Tibial nerve (tissue), 4 donors: ENCODE data around the gene BRI3BP. TPM values are rescaled to one million over a fixed set of nuclear protein-coding genes. Genes with fewer than 3 reads are reported as not detected.
"Not testable (repeated sequence)": the region's sequence is repeated elsewhere in the genome, so short reads cannot be mapped to it uniquely, and the experiment has no call there.

Source experiments
- DNase-seq, 2 donors: peaks; one replicate each; pipeline ENCODE4 v3.0.0-alpha.2; 2019; ENCODE audit warnings: low spot score in 2 of 2
- H3K27ac ChIP-seq, 4 donors: fragments of 200-600 bp; sonication (generic) in 3 of 4; one replicate each; pipeline ENCODE4 v1.5.1; 2017 to 2019; ENCODE audit warnings: mild to moderate bottlenecking in 1 of 4
- H3K27me3 ChIP-seq, 2 donors: fragments of 200-600 bp; sonication (generic) in 1 of 2; one replicate each; pipeline versions ENCODE4 v1.5.1 to v1.6.0; 2017 to 2019
- H3K36me3 ChIP-seq, 3 donors: fragments of 200-600 bp; sonication (generic); one replicate each; pipeline ENCODE4 v1.5.1; 2018 to 2019
- H3K4me1 ChIP-seq, 4 donors: fragments of 200-600 bp; sonication (generic) in 3 of 4; one replicate each; pipeline ENCODE4 v1.5.1; 2017 to 2019
- H3K4me3 ChIP-seq, 4 donors: fragments of 200-600 bp; sonication (generic) in 3 of 4; one replicate each; pipeline ENCODE4 v1.5.1; 2017 to 2019; ENCODE audit warnings: mild to moderate bottlenecking in 1 of 4, moderate library complexity in 1 of 4
- H3K9me3 ChIP-seq, 4 donors: fragments of 200-600 bp; sonication (generic) in 3 of 4; one replicate each; pipeline ENCODE4 v1.5.1; 2017 to 2019
- CTCF ChIP-seq, 5 experiments: fragments of 200-600 bp in 3 of 5; fragments of 450-650 bp in 2 of 5; sonication (generic) in 3 of 5; IDR thresholded peaks; one replicate each; pipeline ENCODE4 v1.5.1; 2016 to 2019; ENCODE audit warnings: antibody characterized with exemption in 5 of 5, mild to moderate bottlenecking in 3 of 5, moderate library complexity in 2 of 5
- EP300 ChIP-seq, 2 donors: sonication (generic); formaldehyde crosslinking; IDR thresholded peaks; one replicate each; pipeline ENCODE4 v1.6.1; 2017; ENCODE audit warnings: antibody characterized with exemption in 2 of 2, mild to moderate bottlenecking in 1 of 2
- POLR2A ChIP-seq, 2 donors: fragments of 450-650 bp; IDR thresholded peaks; one replicate each; pipeline ENCODE4 v1.6.1; 2017; ENCODE audit warnings: antibody characterized with exemption in 2 of 2, mild to moderate bottlenecking in 2 of 2, moderate library complexity in 2 of 2
- WGBS, 2 donors: methylation state at CpG; one replicate each; pipeline ENCODE4 v1.1.5; 2018; 5-methylcytosine and 5-hydroxymethylcytosine counted together
- total RNA-seq, 4 donors: library from RNA; depleted of rRNA; stranded (reverse); fragments of >200 nt; gene quantifications; one replicate each; pipeline ENCODE4 v1.1.0, GENCODE V29; 2016

Gene BRI3BP
- total RNA-seq, 4 donors from 2014 or later, result 3.9 to 5.7 (median 4.7) TPM

GRCh38 chr12:124980098-124980892 is 13.2 kb upstream of the BRI3BP start:
- TF ChIP-seq POLR2A (IDR thresholded peaks at IDR 0.05), result no peak
- no peak for TF ChIP-seq EP300 (IDR thresholded peaks at IDR 0.05)
- no peak for TF ChIP-seq CTCF (IDR thresholded peaks at IDR 0.05)
- no peaks in the 10 kb centered on the region for H3K27me3 ChIP-seq
- no peaks in the 10 kb centered on the region for H3K9me3 ChIP-seq
- no peak overlapping the region for H3K4me3 ChIP-seq
- 91 to 96% methylated on average over 41 of the region's 41 CpGs for WGBS, 2 donors
- DNase-seq, result no peak
- no peaks in the 10 kb centered on the region for H3K4me1 ChIP-seq
- no peak overlapping the region for H3K27ac ChIP-seq
- peaks cover 2 to 100% (median 27%) of the 10 kb centered on the region in 3 donors for H3K36me3 ChIP-seq

GRCh38 chr12:124986876-124987275 is 6.6 kb upstream of the BRI3BP start:
- not testable (repeated sequence) for H3K4me3 ChIP-seq, H3K27me3 ChIP-seq, DNase-seq, H3K9me3 ChIP-seq, H3K27ac ChIP-seq
- 92 to 94% methylated on average over 15 of the region's 15 CpGs for WGBS, 2 donors
- peaks cover 0 to 15% (median 5%) of the 10 kb centered on the region in 4 donors for H3K4me1 ChIP-seq
- peaks cover 0 to 53% (median 0%) of the 10 kb centered on the region in 3 donors for H3K36me3 ChIP-seq

GRCh38 chr12:124992874-124993625 is 395 bp upstream of the BRI3BP start:
- no peaks in the 10 kb centered on the region for H3K9me3 ChIP-seq

GRCh38 chr12:124994437-124994975 is 1.1 kb downstream of the BRI3BP start:
- Histone ChIP-seq H3K9me3 (no peaks in the 10 kb centered on the region), H3K27ac (peak overlapping the region in 1 of 4 donors; percentile 55), H3K4me1 (peaks cover 0 to 20% (median 3%) of the 10 kb centered on the region in 4 donors), H3K27me3 (no peaks in the 10 kb centered on the region), H3K36me3 (no peaks in the 10 kb centered on the region), H3K4me3 (peak overlapping the region; percentile 29 to 82 (median 51))
- no peak for TF ChIP-seq CTCF (IDR thresholded peaks at IDR 0.05)
- no peak for TF ChIP-seq POLR2A (IDR thresholded peaks at IDR 0.05)
- no peak for TF ChIP-seq EP300 (IDR thresholded peaks at IDR 0.05)
- no peak for DNase-seq
- 13 to 22% methylated on average over 15 of the region's 15 CpGs for WGBS, 2 donors

More at GRCh38 chr12:124992874-124993625, 395 bp upstream of the BRI3BP start:
- Histone ChIP-seq H3K36me3 (no peaks in the 10 kb centered on the region), H3K4me1 (peaks cover 0 to 30% (median 5%) of the 10 kb centered on the region in 4 donors), H3K27me3 (no peaks in the 10 kb centered on the region), H3K4me3 (peak overlapping the region; percentile 39 to 82 (median 49)), H3K27ac (peak overlapping the region in 2 of 4 donors; percentile 1 to 4)
- WGBS, 2 donors, result 1 to 2% methylated on average over 29 to 35 of the region's 35 CpGs
- no peak for TF ChIP-seq EP300 (IDR thresholded peaks at IDR 0.05)
- peak in 1 of 5 experiments; percentile 24 for TF ChIP-seq CTCF (IDR thresholded peaks at IDR 0.05)
- peak in 1 of 2 donors; percentile 17 for DNase-seq

GRCh38 chr12:124995200-124995961 is 1.9 kb downstream of the BRI3BP start:
- 83 to 86% methylated on average over 14 of the region's 14 CpGs for WGBS, 2 donors
- no peak overlapping the region for H3K27ac ChIP-seq
- DNase-seq, result no peak
- no peaks in the 10 kb centered on the region for H3K27me3 ChIP-seq
- no peaks in the 10 kb centered on the region for H3K9me3 ChIP-seq
- peak overlapping the region in 1 of 4 donors; percentile 19 for H3K4me3 ChIP-seq
- TF ChIP-seq EP300 (IDR thresholded peaks at IDR 0.05) (no peak), CTCF (IDR thresholded peaks at IDR 0.05) (no peak), POLR2A (IDR thresholded peaks at IDR 0.05) (no peak)
- peaks cover 0 to 20% (median 3%) of the 10 kb centered on the region in 4 donors for H3K4me1 ChIP-seq
- no peaks in the 10 kb centered on the region for H3K36me3 ChIP-seq
